IPS-18c (cell line): Measurements from ENCODE around the gene WBP2.
A peak's percentile ranks its signal among the peaks of the same experiment; 100 is the strongest.

Experiments
- H3K4me3 ChIP-seq: 2 replicates; pipeline ENCODE4 v1.7.0; 2013; ENCODE audit warnings: low read depth, mild to moderate bottlenecking, low read length, moderate library complexity; ENCODE audit not compliant: insufficient read depth
- H3K9me3 ChIP-seq: one replicate; pipeline ENCODE4 v1.6.1; 2013; ENCODE audit warnings: mild to moderate bottlenecking, low read length, moderate library complexity; ENCODE audit not compliant: control insufficient read depth, insufficient read depth

Gene WBP2

DNA sequence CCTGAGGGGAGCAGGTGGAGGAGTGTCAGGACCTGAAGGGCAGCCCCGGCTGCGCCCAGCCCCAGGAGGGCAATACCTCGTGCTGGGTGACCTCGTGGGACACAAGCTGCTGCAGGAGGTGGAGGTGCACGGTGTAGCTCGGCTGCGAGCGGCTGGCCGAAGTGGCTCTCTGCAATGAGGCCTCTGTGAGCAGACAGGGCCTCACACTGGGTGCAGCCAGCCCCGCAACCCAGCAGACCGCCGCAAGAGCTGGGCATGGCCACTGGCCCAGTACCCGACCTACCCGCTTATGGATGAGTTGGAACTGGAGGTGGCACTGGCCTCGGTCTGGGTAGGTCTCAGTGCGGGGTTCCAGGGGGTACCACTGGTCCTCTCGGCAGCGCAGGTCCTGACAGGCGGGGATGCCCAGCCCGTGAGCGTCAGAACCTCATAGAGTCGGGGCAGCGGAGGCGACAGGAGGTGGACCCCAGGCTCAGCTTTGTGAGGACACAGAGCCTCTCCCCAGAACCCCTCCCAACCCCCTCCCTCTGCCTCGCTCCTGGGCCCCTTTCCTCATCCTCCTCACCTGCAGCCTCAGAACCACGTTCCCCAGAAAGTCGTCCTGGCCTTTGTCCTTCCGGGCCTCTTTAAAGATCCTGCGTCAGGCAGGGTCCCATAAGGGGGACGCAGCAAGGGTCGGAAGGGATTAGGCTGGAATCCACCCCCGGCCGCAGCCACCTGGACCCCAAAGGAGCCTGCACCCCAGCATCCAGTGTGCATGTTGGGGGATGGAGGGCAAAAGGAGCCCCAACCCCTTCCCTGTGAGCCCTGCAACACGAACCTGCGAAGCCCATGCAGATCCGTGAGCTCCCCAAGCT lies 15.0 kb downstream of the WBP2 start:
- H3K9me3 ChIP-seq = no peaks in the 10 kb centered on the region
- no peak overlapping the region for H3K4me3 ChIP-seq

- Histone ChIP-seq H3K9me3 (no peaks in the 10 kb centered on the region), H3K4me3 (no peak overlapping the region)
Observed at GRCh38 chr17:75838410-75838809, 16.7 kb downstream of the WBP2 start.

DNA sequence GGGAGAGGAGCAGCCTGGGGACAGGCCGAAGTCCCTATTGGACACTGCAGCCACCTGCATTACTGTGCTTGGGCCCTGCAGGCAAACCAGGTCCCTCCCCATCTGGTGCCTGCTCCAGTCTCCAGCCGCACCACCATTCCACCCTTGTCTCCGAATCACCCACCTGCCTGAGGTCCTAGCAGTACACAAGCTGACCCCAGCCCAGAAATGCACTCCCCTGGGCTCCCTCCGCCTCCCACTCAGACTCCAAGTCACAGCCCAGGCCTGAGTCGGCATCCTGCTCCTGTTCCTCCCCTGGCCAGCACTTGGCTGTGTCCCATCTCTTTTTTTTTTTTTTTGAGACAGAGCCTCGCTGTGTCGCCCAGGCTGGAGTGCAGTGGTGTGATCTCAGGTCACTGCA lies 17.2 kb downstream of the WBP2 start:
- Histone ChIP-seq H3K4me3 (no peak overlapping the region), H3K9me3 (no peaks in the 10 kb centered on the region)

DNA sequence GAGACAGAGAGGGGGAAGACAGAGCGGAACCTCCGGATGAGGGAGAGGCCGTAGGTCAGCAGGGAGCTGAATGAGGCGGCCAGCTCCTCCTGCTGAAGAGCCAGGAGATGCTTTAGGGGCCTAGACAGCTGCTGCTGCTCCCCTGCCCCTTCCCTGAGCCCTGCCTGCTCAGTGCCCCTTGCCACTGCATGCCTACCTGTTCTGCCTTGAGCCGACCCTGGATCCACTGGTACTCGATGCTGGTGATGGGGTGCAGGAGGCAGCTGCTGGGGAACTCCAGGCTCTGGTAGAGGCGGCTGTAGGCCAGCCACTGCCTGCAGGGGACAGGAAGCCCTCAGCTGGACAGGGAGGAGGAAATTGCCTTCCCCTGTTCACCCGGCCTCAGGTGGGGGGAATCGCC lies 18.5 kb downstream of the WBP2 start:
- H3K4me3 ChIP-seq = no peak overlapping the region
- H3K9me3 ChIP-seq = no peaks in the 10 kb centered on the region

GRCh38 chr17:75835654-75835987 lies 19.5 kb downstream of the WBP2 start:
- Histone ChIP-seq H3K4me3 (no peak overlapping the region), H3K9me3 (no peaks in the 10 kb centered on the region)

DNA sequence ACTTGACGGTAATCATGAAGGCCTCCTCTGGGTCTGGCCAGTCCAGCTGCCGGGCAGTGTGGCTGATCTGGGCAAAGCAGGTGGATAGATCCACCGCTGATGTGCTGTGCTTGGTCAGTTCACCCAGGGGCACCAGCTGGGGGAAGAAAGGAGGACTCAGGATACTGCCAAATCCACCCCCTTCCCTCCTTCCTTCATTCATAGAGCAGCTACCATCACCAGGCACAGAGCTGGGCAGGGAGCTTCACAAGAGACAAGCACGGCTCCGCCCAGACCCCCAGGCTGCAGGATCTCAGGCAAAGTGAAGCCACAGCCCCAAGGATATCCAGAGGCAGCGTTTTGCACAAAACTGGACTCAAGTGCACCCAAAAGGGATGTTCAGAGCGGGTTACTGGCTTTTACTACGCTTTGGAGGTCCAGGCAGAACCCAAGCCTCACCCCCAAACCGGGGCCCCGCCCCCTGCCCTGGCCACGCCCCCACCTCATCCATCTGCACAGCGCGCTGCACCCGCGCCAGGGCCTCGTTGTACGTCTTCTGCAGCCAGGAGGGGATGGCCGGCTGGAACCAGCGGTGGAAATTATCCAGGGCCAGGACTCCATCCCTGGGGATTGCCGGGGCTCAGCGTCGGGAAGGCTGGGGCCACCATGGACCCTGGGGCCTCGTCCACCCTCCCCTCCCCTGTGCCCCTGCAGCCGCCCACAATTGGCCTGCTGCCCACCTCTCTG lies 20.0 kb downstream of the WBP2 start:
- H3K9me3 ChIP-seq = no peaks in the 10 kb centered on the region

DNA sequence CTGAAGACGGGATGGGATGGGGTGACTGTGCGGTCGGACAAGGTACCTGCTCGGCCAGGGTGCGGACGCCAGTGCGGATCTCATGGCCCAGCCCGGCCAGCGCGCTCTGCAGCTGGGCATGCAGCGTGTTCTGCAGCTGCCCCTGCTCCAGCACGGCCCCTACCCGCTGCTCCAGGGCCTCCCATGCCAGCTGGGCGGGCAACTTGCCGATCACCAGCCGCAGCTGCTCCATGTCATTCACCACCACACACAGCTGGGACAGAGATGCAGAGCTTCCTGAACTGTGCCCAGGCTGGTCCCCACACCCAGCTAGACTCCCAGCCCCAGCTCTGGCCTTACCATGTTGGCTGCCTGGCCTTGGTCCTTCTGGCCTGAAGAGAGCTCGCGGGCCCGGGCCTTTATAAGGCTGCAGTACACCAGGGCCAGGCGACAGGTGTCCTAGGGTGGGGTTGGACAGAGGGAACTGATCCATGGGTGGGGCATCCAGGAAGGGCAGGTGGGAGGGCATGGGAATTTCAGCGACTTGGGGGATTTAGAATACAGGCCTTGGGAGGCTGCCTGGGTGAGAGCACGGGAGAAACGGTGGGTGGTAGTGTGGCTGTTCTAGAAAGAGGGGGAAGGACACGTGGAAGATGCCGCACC lies 20.7 kb downstream of the WBP2 start:
- no peak overlapping the region for H3K4me3 ChIP-seq

More for the DNA sequence above, 20.0 kb downstream of the WBP2 start:
- H3K4me3 ChIP-seq = no peak overlapping the region

DNA sequence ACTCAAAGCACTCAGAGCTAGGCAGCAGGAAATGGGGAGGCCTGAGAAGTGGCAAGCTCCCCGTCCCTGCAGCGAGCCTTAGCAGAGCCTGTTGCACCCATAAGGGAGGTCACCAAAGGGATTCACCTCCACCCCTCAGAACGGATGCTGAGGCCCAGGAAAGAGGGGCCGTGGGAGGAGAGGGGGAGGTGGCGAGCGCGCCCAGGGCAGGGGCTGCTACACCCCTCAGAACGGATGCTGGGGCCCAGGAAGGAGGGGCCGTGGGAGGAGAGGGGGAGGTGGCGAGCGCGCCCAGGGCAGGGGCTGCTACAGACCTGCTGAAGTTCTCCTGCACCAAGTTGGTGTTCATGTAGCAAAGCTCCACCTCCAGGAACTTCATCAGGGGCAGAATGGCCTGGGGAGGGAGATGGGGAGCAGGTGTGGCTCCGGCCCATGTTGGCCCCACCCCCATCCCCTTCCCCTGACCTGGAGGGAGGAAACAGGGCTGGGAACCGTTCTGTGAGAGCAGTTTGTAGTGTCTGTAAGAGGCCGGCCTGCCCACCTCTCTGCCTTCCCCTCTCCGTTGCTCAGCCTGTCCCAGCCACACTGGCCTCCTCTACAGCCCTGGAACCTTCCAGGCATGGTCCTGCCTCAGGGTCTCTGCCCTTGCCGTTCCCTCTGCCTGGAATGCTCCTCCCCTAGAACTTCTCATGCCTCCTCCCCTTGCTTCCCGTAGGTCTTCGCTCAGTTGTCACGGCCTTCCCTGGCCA lies 22.3 kb downstream of the WBP2 start:
- Histone ChIP-seq H3K4me3 (peak overlapping the region; percentile 28; the same call in 1 of the 2 replicates), H3K9me3 (no peaks in the 10 kb centered on the region)

More for the DNA sequence above, 20.7 kb downstream of the WBP2 start:
- H3K9me3 ChIP-seq = no peaks in the 10 kb centered on the region

- peak overlapping the region; percentile 28 for H3K4me3 ChIP-seq
- H3K9me3 ChIP-seq = no peaks in the 10 kb centered on the region
Observed at GRCh38 chr17:75832164-75832651, 22.9 kb downstream of the WBP2 start.

GRCh38 chr17:75831032-75831571 lies 24.0 kb downstream of the WBP2 start:
- H3K9me3 ChIP-seq = no peaks in the 10 kb centered on the region
- H3K4me3 ChIP-seq = no peak overlapping the region

- no peaks in the 10 kb centered on the region for H3K9me3 ChIP-seq
- H3K4me3 ChIP-seq = peak overlapping the region; percentile 31; the same call in 1 of the 2 replicates
Observed at GRCh38 chr17:75830164-75831031, 24.7 kb downstream of the WBP2 start.

- Histone ChIP-seq H3K4me3 (no peak overlapping the region), H3K9me3 (no peaks in the 10 kb centered on the region)
Observed at GRCh38 chr17:75829747-75830146, 25.4 kb downstream of the WBP2 start.

DNA sequence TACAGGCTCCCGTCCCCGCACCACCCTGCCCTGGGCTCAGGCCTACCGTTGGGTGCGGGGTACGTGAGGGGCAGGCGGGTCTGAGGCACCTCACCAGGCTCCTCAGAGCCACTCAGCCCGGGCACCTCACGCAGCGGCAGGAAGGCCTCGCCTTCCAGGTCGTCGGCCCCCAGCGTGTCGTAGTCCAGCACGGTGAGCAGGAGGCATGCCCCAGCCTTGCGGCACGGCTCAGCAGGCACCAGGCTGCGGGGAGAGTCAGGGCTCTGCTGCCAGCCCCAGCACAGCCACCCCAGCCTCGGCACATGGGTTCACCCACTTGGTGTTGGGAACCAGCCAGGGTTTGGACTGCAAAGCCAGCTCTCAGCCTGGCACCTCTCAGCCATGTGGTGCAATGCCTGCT lies 26.4 kb downstream of the WBP2 start:
- Histone ChIP-seq H3K4me3 (no peak overlapping the region), H3K9me3 (no peaks in the 10 kb centered on the region)

DNA sequence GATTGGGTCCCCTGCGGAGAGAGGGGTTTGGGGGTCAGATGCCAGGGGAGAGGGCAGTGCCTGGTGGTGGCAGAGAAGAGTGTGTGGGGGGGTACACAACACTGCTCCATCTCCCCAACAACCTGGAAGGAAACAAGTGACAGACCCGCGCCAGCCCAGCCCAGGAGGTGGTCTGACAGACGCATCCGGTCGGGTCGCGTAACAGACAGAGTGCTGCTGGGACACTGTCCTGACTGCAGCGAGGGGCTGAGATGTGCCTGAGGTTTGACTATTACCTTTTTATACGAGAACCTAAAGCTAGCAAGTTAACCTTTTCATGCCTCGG lies 27.1 kb downstream of the WBP2 start:
- Histone ChIP-seq H3K4me3 (no peak overlapping the region; the same call in 1 of the 2 replicates), H3K9me3 (no peaks in the 10 kb centered on the region)

DNA sequence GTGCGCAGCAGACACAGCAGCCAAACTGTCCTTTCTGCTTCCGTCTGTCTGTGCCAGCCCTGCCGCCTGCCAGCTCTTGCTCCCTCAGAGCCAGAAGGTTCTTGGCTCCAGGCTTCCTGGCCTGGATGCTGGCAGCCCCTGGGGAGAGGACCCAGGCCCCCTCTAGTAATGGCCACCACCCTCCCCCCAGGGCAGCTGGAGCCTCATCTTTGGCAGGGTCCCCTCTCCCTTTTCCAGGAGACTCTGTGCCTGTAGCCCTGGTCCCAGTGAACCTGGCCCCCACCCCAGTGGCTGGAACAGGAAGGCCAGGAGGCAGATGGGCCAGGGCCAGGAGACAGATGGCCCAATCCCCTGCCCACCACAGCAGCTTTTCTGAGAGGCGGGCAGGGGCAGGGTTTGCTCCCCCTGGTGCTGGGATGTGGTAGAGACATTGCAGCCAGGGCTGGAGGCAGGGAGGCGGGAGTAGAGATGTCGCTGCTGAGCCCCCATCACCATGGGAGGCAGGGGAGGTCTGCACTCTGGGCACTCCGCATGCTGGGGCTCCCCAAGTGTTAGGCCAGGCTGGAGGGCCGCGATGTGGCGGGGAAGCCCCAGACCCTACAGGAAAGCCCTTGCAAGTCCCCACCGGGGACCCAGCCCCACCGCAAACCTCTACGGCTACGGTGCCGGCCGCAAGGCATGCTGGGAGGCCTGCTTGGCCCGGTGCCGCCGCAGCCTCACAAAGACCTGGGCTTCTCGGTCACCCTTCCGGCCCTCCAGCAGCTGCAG lies 27.6 kb downstream of the WBP2 start:
- Histone ChIP-seq H3K9me3 (no peaks in the 10 kb centered on the region), H3K4me3 (no peak overlapping the region; the same call in 1 of the 2 replicates)
